HG03520 (cell line): ENCODE measurements around the gene CIC.

Source experiments
- ATAC-seq: cut with Tn5 transposase; IDR thresholded peaks from one replicate; pipeline ENCODE4 v1.9.1; 2021; ENCODE audit warnings: mild to moderate bottlenecking, moderate library complexity; ENCODE audit not compliant: unreplicated experiment

Gene CIC

GRCh38 chr19:42286349-42287016 lies 17.4 kb downstream of the CIC start:
- no peak for ATAC-seq

- ATAC-seq = no peak
Observed at GRCh38 chr19:42287017-42287826, 18.2 kb downstream of the CIC start.

DNA sequence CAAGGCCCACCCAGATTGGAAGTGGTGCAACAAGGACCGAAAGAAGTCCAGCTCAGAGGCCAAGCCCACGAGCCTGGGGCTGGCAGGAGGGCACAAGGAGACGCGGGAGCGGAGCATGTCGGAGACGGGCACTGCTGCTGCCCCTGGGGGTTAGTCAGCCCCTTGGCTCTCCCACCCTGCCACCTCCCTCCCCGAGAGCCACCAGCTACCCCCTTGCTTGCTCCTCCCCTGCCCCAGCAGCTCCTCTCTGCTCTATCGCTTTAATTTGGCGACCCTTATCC lies 18.7 kb downstream of the CIC start:
- no peak for ATAC-seq

DNA sequence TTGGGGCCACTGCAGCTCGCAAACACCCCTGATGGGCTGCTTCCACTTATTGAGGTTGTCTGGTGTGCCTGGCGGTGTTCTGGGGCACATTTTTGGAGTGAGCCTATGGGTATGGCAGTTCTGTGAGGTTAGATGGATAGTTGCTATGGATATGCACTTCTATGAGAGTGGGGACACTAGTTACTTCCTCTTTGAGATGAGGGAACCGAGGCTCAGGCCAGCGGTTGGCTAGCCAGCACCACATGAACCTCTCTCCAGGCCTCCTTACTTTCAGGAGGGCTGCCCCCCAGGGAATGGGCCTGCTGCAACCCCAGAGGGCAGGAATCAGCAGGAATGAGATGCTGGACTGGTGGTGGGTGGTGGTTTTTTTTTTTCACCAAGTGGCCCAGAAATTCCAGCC lies 19.3 kb downstream of the CIC start:
- no peak for ATAC-seq

DNA sequence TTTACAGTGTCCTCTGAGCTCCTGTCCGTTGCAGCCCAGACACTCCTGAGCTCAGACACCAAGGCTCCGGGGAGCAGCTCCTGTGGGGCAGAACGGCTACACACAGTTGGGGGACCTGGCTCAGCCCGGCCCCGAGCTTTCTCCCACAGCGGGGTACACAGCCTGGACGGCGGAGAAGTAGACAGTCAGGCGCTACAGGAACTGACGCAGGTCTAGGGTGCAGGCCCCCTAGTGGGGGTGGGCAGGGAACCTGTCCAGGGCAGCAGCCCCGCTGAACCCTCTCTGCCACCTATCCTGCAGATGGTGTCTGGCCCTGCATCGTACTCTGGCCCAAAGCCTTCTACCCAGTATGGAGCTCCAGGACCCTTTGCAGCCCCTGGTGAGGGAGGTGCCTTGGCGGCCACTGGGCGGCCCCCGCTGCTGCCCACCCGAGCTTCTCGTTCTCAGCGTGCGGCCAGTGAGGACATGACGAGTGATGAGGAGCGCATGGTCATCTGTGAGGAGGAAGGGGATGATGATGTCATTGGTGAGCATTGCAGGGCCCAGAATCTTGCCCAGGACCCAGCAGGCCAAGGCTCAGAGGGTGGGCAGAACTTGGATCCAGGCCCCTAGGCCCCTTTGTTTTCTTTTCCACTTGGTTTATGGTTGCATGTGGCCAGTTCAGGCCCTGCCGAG lies 20.0 kb downstream of the CIC start:
- no peak for ATAC-seq

- ATAC-seq = no peak
Observed at GRCh38 chr19:42289556-42290041, 20.5 kb downstream of the CIC start.

GRCh38 chr19:42290136-42290522 lies 21.1 kb downstream of the CIC start:
- no peak for ATAC-seq

DNA sequence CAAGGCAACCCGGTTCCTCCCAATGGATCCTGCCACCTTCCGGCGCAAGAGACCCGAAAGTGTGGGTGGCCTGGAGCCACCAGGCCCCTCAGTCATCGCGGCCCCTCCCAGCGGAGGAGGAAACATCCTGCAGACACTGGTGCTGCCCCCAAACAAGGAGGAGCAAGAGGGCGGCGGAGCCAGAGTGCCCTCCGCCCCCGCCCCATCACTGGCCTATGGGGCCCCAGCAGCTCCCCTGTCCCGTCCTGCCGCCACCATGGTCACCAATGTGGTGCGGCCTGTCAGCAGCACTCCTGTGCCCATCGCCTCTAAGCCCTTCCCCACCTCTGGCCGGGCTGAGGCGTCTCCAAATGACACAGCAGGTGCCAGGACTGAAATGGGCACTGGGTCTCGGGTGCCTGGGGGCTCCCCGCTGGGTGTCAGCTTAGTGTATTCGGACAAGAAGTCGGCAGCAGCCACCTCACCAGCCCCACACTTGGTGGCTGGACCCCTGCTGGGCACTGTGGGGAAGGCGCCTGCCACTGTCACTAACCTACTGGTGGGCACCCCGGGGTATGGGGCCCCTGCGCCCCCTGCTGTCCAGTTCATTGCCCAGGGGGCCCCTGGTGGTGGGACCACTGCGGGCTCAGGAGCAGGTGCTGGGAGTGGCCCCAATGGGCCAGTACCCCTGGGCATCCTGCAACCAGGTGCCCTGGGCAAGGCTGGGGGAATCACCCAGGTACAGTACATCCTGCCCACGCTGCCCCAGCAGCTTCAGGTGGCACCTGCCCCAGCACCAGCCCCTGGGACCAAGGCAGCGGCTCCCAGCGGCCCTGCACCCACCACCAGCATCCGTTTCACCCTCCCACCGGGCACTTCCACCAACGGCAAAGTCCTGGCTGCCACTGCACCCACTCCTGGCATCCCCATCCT lies 21.7 kb downstream of the CIC start:
- no peak for ATAC-seq

DNA sequence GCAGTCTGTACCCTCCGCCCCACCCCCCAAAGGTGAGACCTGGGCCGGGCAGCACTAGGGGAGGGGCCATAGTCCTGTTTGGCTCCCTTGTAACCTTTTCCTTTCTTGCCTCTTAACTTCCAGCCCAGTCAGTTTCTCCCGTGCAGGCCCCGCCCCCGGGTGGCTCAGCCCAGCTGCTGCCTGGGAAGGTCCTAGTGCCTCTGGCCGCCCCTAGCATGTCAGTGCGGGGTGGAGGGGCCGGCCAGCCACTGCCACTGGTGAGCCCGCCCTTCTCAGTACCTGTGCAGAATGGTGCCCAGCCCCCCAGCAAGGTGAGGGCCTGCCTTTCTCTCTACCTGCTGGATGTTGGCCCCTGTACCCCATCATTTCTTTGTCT lies 22.4 kb downstream of the CIC start:
- ATAC-seq = no peak

- ATAC-seq = no peak
Observed at GRCh38 chr19:42292042-42292960, 23.2 kb downstream of the CIC start.

DNA sequence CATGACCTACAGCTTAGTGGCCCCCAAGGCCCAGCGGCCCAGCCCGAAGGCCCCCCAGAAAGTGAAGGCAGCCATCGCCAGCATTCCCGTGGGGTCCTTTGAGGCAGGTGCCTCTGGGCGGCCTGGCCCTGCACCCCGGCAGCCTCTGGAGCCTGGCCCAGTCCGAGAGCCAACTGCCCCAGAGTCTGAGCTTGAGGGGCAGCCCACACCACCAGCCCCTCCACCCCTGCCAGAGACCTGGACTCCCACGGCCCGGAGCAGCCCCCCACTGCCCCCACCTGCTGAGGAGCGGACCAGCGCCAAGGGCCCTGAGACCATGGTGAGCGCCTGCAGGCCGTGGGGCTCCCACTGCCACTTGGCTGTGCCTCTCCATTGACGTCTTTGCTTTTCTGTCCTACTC lies 23.9 kb downstream of the CIC start:
- no peak for ATAC-seq

DNA sequence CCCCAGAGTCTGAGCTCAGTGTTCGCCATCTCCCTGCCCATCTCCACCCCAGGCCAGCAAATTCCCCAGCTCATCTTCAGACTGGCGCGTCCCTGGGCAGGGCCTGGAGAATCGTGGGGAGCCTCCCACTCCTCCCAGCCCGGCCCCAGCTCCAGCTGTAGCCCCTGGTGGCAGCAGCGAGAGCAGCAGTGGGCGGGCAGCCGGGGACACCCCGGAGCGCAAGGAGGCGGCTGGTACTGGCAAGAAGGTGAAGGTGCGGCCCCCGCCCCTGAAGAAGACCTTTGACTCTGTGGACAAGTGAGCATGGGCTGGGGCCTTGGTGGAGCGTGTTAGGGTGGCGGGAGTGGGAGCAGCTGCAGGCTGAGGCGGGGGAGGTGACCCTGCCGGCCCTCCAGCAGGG lies 24.5 kb downstream of the CIC start:
- no peak for ATAC-seq

DNA sequence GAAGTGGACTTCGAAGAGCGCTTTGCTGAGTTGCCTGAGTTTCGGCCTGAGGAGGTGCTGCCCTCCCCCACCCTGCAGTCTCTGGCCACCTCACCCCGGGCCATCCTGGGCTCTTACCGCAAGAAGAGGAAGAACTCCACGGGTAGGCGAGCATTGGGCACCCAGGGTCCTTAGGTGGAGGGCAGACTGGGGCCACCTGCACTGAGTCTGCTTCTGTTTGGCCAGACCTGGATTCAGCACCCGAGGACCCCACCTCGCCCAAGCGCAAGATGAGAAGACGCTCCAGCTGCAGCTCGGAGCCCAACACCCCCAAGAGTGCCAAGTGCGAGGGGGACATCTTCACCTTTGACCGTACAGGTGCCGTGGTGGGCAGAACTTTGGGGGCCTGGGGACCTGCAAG lies 24.9 kb downstream of the CIC start:
- ATAC-seq = no peak

GRCh38 chr19:42294471-42295137 lies 25.6 kb downstream of the CIC start:
- ATAC-seq = no peak

GRCh38 chr19:42295342-42295741 lies 26.3 kb downstream of the CIC start:
- ATAC-seq = no peak

DNA sequence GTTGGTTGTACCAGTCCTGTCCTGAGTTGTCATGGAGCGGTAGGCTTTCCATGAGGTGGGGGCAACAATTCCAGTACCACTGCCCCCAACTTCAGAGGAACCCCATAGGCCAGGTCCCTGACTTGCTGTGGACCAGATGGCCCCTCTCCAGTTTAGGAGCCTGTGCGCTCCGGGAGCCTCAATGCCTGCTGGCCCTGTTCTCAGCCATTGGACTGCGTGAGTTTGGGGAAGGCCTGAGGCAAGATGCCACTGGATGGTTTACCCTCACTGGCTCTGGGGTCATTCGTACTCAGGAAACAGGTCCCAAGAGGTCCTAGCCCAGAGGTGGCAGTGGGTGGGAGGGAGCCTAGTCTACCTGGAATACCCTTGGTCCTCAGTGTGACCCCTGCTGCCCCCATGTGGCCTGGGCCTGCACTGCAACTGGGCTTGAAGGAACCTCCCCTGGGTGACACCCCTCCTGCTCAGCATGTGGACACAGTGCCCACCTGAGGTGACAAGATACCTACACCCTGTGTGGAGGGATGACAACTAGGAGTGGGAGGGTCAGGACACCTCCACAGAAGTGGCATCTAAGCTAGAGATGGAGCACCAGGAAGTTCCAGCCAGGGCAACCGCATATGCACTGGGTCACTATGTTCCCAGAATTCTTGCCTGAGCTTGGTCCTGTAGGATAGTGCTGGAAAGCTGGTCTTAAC lies 26.9 kb downstream of the CIC start:
- ATAC-seq = no peak

DNA sequence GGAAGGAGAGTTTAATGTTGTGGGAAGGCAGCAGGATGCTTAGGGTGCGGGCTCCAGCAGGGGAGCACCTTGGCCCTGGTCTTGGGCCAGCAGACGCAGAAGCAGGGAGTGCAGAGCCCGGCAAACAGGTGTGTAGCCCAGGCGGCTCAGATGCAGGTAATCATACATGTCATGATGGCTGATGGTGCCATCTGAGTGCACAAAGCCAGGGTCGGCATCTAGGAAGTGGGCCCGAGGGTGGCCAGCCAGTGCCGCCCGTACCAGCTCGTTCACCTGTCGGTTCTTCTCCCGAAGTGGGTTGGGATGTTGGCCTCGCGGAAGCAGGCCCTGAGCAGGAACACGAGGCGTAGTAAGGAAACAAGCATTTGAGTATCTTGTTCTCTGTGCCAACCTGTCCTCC lies 28.0 kb downstream of the CIC start:
- no peak for ATAC-seq

- ATAC-seq = no peak
Observed at GRCh38 chr19:42301646-42302203, 32.7 kb downstream of the CIC start, which contains the start of gene PRR19. TSS of gene PRR19 (plus strand) at chr19:42302132. CDS start at chr19:42309585, 7,453 bp downstream.

- no peak for ATAC-seq
Observed at GRCh38 chr19:42303101-42303464, 34.0 kb downstream of the CIC start.
